Cardiac fibroblast (primary cell): ENCODE measurements around the gene SLC25A25.

Experiments used
- DNase-seq, 2 donors: peaks; one replicate each; pipeline versions ENCODE4 v3.0.0 to v3.0.0-alpha.2; 2010; ENCODE audit warnings: low read depth in 2 of 2
- H3K4me3 ChIP-seq, 2 donors: replicated peaks in 1 of 2; 1 replicate in 1 of 2; 2 replicates in 1 of 2; pipeline ENCODE4 v1.5.1; 2011; ENCODE audit warnings: low read depth in 2 of 2, low read length in 2 of 2, mild to moderate bottlenecking in 2 of 2, moderate library complexity in 1 of 2
- CTCF ChIP-seq: IDR thresholded peaks from one replicate; pipeline ENCODE4 v1.5.1; 2011; ENCODE audit warnings: low read depth, mild to moderate bottlenecking, low read length, inconsistent platforms

Gene SLC25A25

GRCh38 chr9:128113526-128114325 is 45.7 kb downstream of the SLC25A25 start:
- no peak for DNase-seq
- TF ChIP-seq CTCF = no peak
- H3K4me3 ChIP-seq = no peak overlapping the region

DNA sequence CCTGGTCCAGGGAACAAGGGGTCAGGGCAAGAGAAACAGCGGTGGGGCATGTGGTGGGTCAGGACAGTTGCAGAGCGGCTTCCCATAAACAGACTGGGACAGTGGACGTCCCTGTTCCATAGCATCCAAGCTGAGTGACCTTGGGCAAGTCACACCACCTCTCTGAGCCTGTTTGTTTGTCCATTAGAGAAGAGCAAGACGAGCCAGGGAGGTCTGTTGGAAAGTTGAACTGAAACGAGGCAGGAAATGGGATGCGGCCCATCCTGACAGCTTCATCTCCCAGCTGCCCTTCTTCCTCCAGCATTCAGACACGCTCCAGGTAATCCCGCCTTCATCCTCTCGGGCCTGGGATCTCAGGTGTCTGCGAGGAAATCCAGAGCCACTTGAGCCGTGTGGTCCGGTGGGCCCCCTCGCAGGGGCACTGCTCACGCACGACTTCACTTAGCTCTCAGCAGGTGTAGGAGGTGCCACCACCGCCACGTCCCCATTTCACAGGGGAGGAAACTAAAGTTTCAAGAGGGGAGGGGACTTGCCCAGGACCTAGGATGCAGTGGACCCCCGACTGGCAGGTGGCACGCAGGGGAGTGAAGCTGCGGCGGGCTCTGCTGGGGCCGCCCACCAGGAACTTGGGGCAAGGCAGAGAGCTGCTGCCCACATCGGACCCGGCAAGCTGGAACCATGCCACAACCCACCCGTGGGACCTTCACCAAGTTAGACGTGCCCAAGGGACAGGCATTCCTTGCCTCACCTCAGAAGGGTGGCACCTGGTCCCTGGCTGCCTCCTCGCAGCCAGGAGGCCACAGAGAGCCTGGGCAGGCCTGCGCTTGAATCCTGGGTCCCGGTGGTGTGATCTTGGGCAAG is 46.5 kb downstream of the SLC25A25 start:
- TF ChIP-seq CTCF = no peak
- DNase-seq = no peak
- H3K4me3 ChIP-seq = no peak overlapping the region

DNA sequence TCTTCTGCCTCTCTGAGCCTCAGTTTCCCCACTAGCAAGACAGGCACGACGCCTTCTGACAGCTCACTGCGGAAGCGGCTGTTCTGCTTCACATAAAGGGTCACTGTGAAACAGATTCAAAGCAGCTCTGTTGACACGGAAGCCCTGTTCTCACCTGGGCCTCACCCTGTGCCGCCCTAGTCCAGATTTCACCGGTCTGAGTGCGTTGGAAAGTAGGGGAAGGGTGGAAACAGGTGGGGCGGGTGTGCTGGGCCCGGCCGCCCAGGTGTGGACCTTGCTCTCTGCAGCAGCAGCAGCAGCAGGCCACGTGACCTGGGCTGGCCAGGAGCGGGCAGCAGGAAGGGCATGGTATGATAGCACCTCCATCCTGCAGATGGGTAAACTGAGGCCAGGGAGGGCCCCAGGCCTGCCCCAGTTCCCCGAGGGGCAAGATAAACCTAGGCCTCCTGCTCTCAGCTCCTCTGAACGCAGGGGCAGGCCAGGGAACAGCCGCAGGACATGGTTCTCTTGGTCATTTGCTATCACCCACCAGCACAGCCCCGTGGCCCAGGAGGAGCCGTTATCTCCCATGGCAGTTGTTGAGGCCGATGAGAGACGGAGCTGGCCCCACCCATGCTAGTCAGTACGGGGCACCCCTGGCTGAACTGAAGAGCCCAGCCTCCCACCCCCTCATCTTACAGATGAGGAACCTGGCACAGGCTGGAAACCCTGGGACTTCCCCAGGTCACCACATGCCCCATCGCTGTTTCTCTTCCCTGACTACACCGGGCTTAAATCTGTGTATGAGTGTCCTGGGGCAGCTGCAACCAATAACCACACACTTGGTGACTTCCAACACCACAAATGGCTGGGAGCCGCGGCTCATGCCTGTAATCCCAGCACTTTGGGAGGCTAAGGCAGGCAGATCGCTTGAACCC is 47.4 kb downstream of the SLC25A25 start:
- no peak for DNase-seq
- H3K4me3 ChIP-seq = no peak overlapping the region
- TF ChIP-seq CTCF = no peak

GRCh38 chr9:128116104-128117083 is 48.4 kb downstream of the SLC25A25 start:
- H3K4me3 ChIP-seq = no peak overlapping the region
- DNase-seq = no peak
- TF ChIP-seq CTCF = no peak

DNA sequence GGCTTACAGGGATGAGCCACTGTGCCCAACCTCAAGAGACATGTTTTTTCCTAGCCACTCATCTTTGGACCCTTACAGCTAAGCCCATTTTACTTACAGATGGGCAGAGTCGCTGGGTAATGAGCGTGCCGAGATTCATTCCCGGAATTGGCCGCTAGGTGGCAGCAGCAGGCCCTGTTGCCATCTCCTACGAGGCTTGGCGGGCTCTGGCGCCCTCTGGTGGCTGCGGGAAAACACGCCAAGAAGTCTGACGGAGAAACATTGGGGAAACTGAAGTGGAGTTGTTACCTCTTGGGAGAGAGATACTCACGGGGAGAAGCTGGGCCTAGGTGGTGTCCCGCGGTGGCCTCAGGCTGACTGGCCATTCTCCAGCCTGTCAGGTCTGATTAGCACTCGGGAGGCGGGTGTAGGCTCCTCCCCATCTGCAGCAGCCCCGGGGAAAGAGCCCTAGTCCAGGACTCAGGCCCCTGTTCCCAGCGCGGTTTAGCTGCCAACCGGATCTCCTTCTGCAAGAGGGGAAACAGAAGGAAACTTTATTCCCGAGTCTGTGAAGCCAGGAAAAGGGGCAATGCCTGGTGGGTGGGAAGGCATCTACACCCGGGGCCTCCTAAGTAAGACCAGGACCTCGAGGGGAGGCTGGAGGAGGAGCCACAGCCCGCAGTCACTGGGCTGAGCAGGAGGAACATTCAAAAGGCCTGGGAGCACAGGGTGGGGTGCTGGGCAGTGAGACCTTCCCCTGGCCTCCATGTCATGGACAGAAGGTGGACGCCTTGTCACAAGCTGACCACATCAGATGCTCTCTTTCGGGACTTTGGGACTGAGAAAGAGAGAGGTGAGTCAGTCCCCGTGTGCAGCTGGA is 49.8 kb downstream of the SLC25A25 start:
- peak; percentile 91 to 92 for DNase-seq
- H3K4me3 ChIP-seq = no peak overlapping the region

More for the DNA sequence above, 49.8 kb downstream of the SLC25A25 start:
- TF ChIP-seq CTCF = peak; percentile 100
